Sigmoid colon (tissue), 7 donors: Measurements from ENCODE around the gene PAN2. TPM values are rescaled to one million over a fixed set of nuclear protein-coding genes. Genes with fewer than 3 reads are reported as not detected.
"Not testable (repeated sequence)": the region's sequence is repeated elsewhere in the genome, so short reads cannot be mapped to it uniquely, and the experiment has no call there.

Experiments used
- DNase-seq: peaks from one replicate; pipeline ENCODE4 v3.0.0-alpha.2; 2019
- H3K27ac ChIP-seq, 4 donors: fragments of 200-600 bp; sonication (generic); one replicate each; pipeline ENCODE4 v1.5.1; 2016 to 2019; ENCODE audit warnings: mild to moderate bottlenecking in 1 of 4
- H3K27me3 ChIP-seq, 3 donors: fragments of 200-600 bp; sonication (generic); one replicate each; pipeline ENCODE4 v1.5.1; 2019; ENCODE audit warnings: mild to moderate bottlenecking in 1 of 3
- H3K36me3 ChIP-seq, 4 donors: fragments of 200-600 bp; sonication (generic); one replicate each; pipeline ENCODE4 v1.5.1; 2016 to 2019
- H3K4me1 ChIP-seq, 4 donors: fragments of 200-600 bp; sonication (generic); one replicate each; pipeline ENCODE4 v1.5.1; 2017 to 2019
- H3K4me3 ChIP-seq, 4 donors: fragments of 200-600 bp; sonication (generic); one replicate each; pipeline ENCODE4 v1.5.1; 2017 to 2019; ENCODE audit warnings: mild to moderate bottlenecking in 2 of 4, moderate library complexity in 1 of 4
- H3K9me3 ChIP-seq, 4 donors: fragments of 200-600 bp in 3 of 4; sonication (generic) in 3 of 4; one replicate each; pipeline versions ENCODE4 v1.5.1 to v1.6.1; 2013 to 2019
- CTCF ChIP-seq, 4 experiments: fragments of 450-650 bp in 3 of 4; fragments of 200-600 bp in 1 of 4; IDR thresholded peaks; one replicate each; pipeline ENCODE4 v1.5.1; 2016 to 2019; ENCODE audit warnings: antibody characterized with exemption in 4 of 4, mild to moderate bottlenecking in 3 of 4, moderate library complexity in 2 of 4
- EP300 ChIP-seq, 4 donors: sonication (generic); formaldehyde crosslinking; IDR thresholded peaks; one replicate each; pipeline ENCODE4 v1.6.1; 2017; ENCODE audit warnings: antibody characterized with exemption in 4 of 4
- POLR2A ChIP-seq, 2 donors: fragments of 450-650 bp; IDR thresholded peaks; one replicate each; pipeline ENCODE4 v1.6.1; 2016; ENCODE audit warnings: antibody characterized with exemption in 2 of 2, mild to moderate bottlenecking in 2 of 2, moderate library complexity in 2 of 2
- POLR2AphosphoS5 ChIP-seq, 4 donors: sonication (generic); formaldehyde crosslinking; IDR thresholded peaks; one replicate each; pipeline ENCODE4 v1.6.1; 2017; ENCODE audit warnings: antibody characterized with exemption in 4 of 4
- WGBS, 2 donors: extraction: QIAGEN DNeasy Blood & Tissue Kit; methylation state at CpG; one replicate each; pipeline ENCODE4 v1.1.7; 2013; 5-methylcytosine and 5-hydroxymethylcytosine counted together
- intact Hi-C: fragments of 100-400 bp; cut with DNase I; formaldehyde crosslinking; loops from one replicate; pipeline ENCODE4 v1.15.1; 2023
- polyA plus RNA-seq, 3 donors: library from polyadenylated mRNA; stranded (reverse); fragments of 200-250 nt; gene quantifications; one replicate each; pipeline ENCODE4 v1.2.3, GENCODE V29; 2013
- total RNA-seq, 4 donors: library from RNA; depleted of rRNA; stranded (reverse); fragments of >200 nt; gene quantifications; one replicate each; pipeline ENCODE4 v1.1.0, GENCODE V29; 2016
- donor health status: healthy with polysubstance abuse.
- donor health status: Bipolar disorder and iron deficiency.
- donor health status: healthy.

The PAN2 gene
- total and polyA plus RNA-seq, 7 donors = 5.4 to 67.0 (median 30.0) TPM

- Histone ChIP-seq H3K4me1 (peaks cover 0 to 25% (median 12%) of the 10 kb centered on the region in 4 donors), H3K9me3 (no peaks in the 10 kb centered on the region), H3K4me3 (no peak overlapping the region), H3K36me3 (peaks cover 0 to 42% (median 20%) of the 10 kb centered on the region in 4 donors), H3K27ac (no peak overlapping the region), H3K27me3 (no peaks in the 10 kb centered on the region)
- 73 to 82% methylated on average over 3 of the region's 3 CpGs for WGBS, 2 donors
- intact Hi-C loops = no loop called here
- DNase-seq = no peak
- TF ChIP-seq POLR2AphosphoS5 (IDR thresholded peaks at IDR 0.05) (no peak), POLR2A (IDR thresholded peaks at IDR 0.05) (no peak), EP300 (IDR thresholded peaks at IDR 0.05) (no peak), CTCF (IDR thresholded peaks at IDR 0.05) (no peak)
Observed at GRCh38 chr12:56288705-56289387, 45.0 kb downstream of the PAN2 start.

GRCh38 chr12:56286044-56286830, 47.6 kb downstream of the PAN2 start:
- Histone ChIP-seq H3K4me1 (peaks cover 0 to 37% (median 15%) of the 10 kb centered on the region in 4 donors), H3K4me3 (no peak overlapping the region), H3K36me3 (peaks cover 9 to 62% (median 37%) of the 10 kb centered on the region in 4 donors), H3K27ac (no peak overlapping the region), H3K27me3 (no peaks in the 10 kb centered on the region), H3K9me3 (no peaks in the 10 kb centered on the region)
- intact Hi-C loops = no loop called here
- no peak for DNase-seq
- TF ChIP-seq POLR2AphosphoS5 (IDR thresholded peaks at IDR 0.05) = no peak
- TF ChIP-seq POLR2A (IDR thresholded peaks at IDR 0.05) = no peak
- TF ChIP-seq CTCF (IDR thresholded peaks at IDR 0.05) = no peak
- TF ChIP-seq EP300 (IDR thresholded peaks at IDR 0.05) = no peak
- 47 to 63% methylated on average over 4 of the region's 4 CpGs for WGBS, 2 donors

GRCh38 chr12:56284263-56284662, 49.5 kb downstream of the PAN2 start:
- peaks cover 0 to 37% (median 15%) of the 10 kb centered on the region in 4 donors for H3K4me1 ChIP-seq
- H3K9me3 ChIP-seq, H3K27ac ChIP-seq, H3K27me3 ChIP-seq, H3K4me3 ChIP-seq, intact Hi-C loops, DNase-seq: not testable (repeated sequence)
- H3K36me3 ChIP-seq = peaks cover 15 to 75% (median 51%) of the 10 kb centered on the region in 4 donors
- 85 to 91% methylated on average over 5 of the region's 5 CpGs for WGBS, 2 donors

GRCh38 chr12:56282579-56282978, 51.2 kb downstream of the PAN2 start:
- intact Hi-C loops = no loop called here
- H3K4me3 ChIP-seq = no peak overlapping the region
- TF ChIP-seq CTCF (IDR thresholded peaks at IDR 0.05) (no peak), POLR2AphosphoS5 (IDR thresholded peaks at IDR 0.05) (no peak), EP300 (IDR thresholded peaks at IDR 0.05) (no peak), POLR2A (IDR thresholded peaks at IDR 0.05) (no peak)
- DNase-seq = no peak
- peaks cover 0 to 37% (median 13%) of the 10 kb centered on the region in 4 donors for H3K4me1 ChIP-seq
- H3K9me3 ChIP-seq = no peaks in the 10 kb centered on the region
- peak overlapping the region in 3 of 4 donors; percentile 62 to 72 (median 62) for H3K27ac ChIP-seq
- no peaks in the 10 kb centered on the region for H3K27me3 ChIP-seq
- H3K36me3 ChIP-seq = peaks cover 30 to 92% (median 65%) of the 10 kb centered on the region in 4 donors
- WGBS, 2 donors = 96 to 97% methylated on average over 2 of the region's 2 CpGs

- H3K36me3 ChIP-seq = peaks cover 30 to 97% (median 65%) of the 10 kb centered on the region in 4 donors
- H3K4me1 ChIP-seq = peaks cover 0 to 34% (median 11%) of the 10 kb centered on the region in 4 donors
- intact Hi-C loops = no loop called here
- H3K27ac ChIP-seq = peak overlapping the region in 3 of 4 donors; percentile 62 to 72 (median 62)
- no peak for DNase-seq
- 81 to 88% methylated on average over 6 of the region's 6 CpGs for WGBS, 2 donors
- no peak for TF ChIP-seq POLR2A (IDR thresholded peaks at IDR 0.05)
- TF ChIP-seq POLR2AphosphoS5 (IDR thresholded peaks at IDR 0.05) = peak in 3 of 4 donors; percentile 28 to 83 (median 67)
- no peak for TF ChIP-seq CTCF (IDR thresholded peaks at IDR 0.05)
- TF ChIP-seq EP300 (IDR thresholded peaks at IDR 0.05) = peak in 1 of 4 donors; percentile 31
- no peaks in the 10 kb centered on the region for H3K9me3 ChIP-seq
- H3K4me3 ChIP-seq = no peak overlapping the region
- no peaks in the 10 kb centered on the region for H3K27me3 ChIP-seq
Observed at GRCh38 chr12:56282030-56282429, 51.8 kb downstream of the PAN2 start.
